Measurements from ENCODE around the gene DLGAP4.
"Not testable (repeated sequence)": the region's sequence is repeated elsewhere in the genome, so short reads cannot be mapped to it uniquely, and the experiment has no call there.

The DLGAP4 gene

GRCh38 chr20:36541227-36541767, 235.2 kb downstream of the DLGAP4 start, which contains the start of gene MYL9:
TSS of gene MYL9 (plus strand) at chr20:36541519. CDS start at chr20:36544885, 3,366 bp downstream.
- no peak for DNase-seq (ENCODE audit: low read depth)

- no peak for DNase-seq (ENCODE audit: low read depth)
Measured at GRCh38 chr20:36541768-36542488, 235.8 kb downstream of the DLGAP4 start.

- no peak for DNase-seq (ENCODE audit: low read depth)
Measured at GRCh38 chr20:36542516-36543183, 236.5 kb downstream of the DLGAP4 start.

GRCh38 chr20:36543184-36544133, 237.3 kb downstream of the DLGAP4 start:
- DNase-seq (ENCODE audit: low read depth), result no peak

- DNase-seq (ENCODE audit: low read depth), result no peak
Measured at GRCh38 chr20:36544134-36545018, 238.2 kb downstream of the DLGAP4 start.

- DNase-seq (ENCODE audit: low read depth), result no peak
Measured at GRCh38 chr20:36546111-36546736, 240.1 kb downstream of the DLGAP4 start.

- no peak for DNase-seq (ENCODE audit: low read depth)
Measured at GRCh38 chr20:36547186-36548005, 241.3 kb downstream of the DLGAP4 start.

- no peak for DNase-seq (ENCODE audit: low read depth)
Measured at GRCh38 chr20:36548006-36548315, 241.8 kb downstream of the DLGAP4 start.

GRCh38 chr20:36548704-36549627, 242.8 kb downstream of the DLGAP4 start:
- no peak for DNase-seq (ENCODE audit: low read depth)

GRCh38 chr20:36549628-36549941, 243.4 kb downstream of the DLGAP4 start:
- DNase-seq (ENCODE audit: low read depth), result no peak

- no peak for DNase-seq (ENCODE audit: low read depth)
Measured at GRCh38 chr20:36549942-36550789, 244.0 kb downstream of the DLGAP4 start.

- no peak for DNase-seq (ENCODE audit: low read depth)
Measured at GRCh38 chr20:36550790-36551299, 244.7 kb downstream of the DLGAP4 start.

- no peak for DNase-seq (ENCODE audit: low read depth)
Measured at GRCh38 chr20:36555248-36555647, 249.1 kb downstream of the DLGAP4 start.

GRCh38 chr20:36562724-36563123, 256.6 kb downstream of the DLGAP4 start:
- no peak for DNase-seq (ENCODE audit: low read depth)

GRCh38 chr20:36563374-36563773, 257.2 kb downstream of the DLGAP4 start:
- no peak for DNase-seq (ENCODE audit: low read depth)

GRCh38 chr20:36564078-36564725, 258.1 kb downstream of the DLGAP4 start:
- not testable (repeated sequence) for DNase-seq (ENCODE audit: low read depth)

GRCh38 chr20:36564726-36565121, 258.6 kb downstream of the DLGAP4 start:
- not testable (repeated sequence) for DNase-seq (ENCODE audit: low read depth)

Measured in activated T-helper 1 cell treated with Interleukin-2 at 50 U/mL for 16 hours (primary cell).